ENCODE data around the gene TNIP1.

TNIP1 gene

DNA sequence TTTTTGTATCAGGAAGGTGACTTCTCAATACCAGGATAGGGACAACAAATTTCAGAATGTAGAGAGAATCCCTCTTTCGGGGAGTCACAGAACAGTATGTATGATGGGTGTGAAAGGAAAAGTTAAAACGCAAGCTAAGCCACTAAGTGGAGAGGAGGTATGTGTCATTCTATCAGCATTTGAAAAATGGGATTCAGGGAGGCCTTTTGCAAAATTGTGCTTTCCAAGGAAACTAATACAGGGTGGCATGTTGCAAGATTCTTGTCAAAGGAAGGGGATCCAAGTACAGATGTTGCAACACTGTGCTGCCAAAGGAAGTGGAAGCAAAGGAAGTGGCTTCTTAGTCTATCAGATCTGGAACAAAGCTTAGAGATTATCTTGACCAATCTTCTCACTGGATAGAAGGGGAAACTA lies 12.6 kb upstream of the TNIP1 start:
- Histone ChIP-seq H3K4me1 (ENCODE audit: control insufficient read depth, low read length) (peaks cover 42% of the 10 kb centered on the region), H3K36me3 (ENCODE audit: control insufficient read depth, low read length) (no peaks in the 10 kb centered on the region), H3K27me3 (ENCODE audit: control insufficient read depth, low read length) (no peaks in the 10 kb centered on the region; the same call in 1 of the 2 replicates), H3F3A (ENCODE audit: control insufficient read depth, insufficient read depth) (no peaks in the 10 kb centered on the region), H3K79me2 (ENCODE audit: control insufficient read depth, low read length) (no peaks in the 10 kb centered on the region), H3K9me2 (replicated peaks; ENCODE audit: control insufficient read depth, low read length) (no peaks in the 10 kb centered on the region), H3K27ac (ENCODE audit: low read depth, low read length) (no peak overlapping the region), H3K4me3 (ENCODE audit: low read length) (peak overlapping the region; percentile 34), H3K4me2 (ENCODE audit: low read length) (peak overlapping the region; percentile 52), H3K9me3 (ENCODE audit: control insufficient read depth, insufficient read depth, low read length) (no peaks in the 10 kb centered on the region), H4K20me1 (ENCODE audit: control insufficient read depth, insufficient read depth, low read depth, low read length) (no peaks in the 10 kb centered on the region)
- TF ChIP-seq, protein P1, sequence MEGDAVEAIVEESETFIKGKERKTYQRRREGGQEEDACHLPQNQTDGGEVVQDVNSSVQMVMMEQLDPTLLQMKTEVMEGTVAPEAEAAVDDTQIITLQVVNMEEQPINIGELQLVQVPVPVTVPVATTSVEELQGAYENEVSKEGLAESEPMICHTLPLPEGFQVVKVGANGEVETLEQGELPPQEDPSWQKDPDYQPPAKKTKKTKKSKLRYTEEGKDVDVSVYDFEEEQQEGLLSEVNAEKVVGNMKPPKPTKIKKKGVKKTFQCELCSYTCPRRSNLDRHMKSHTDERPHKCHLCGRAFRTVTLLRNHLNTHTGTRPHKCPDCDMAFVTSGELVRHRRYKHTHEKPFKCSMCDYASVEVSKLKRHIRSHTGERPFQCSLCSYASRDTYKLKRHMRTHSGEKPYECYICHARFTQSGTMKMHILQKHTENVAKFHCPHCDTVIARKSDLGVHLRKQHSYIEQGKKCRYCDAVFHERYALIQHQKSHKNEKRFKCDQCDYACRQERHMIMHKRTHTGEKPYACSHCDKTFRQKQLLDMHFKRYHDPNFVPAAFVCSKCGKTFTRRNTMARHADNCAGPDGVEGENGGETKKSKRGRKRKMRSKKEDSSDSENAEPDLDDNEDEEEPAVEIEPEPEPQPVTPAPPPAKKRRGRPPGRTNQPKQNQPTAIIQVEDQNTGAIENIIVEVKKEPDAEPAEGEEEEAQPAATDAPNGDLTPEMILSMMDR (IDR thresholded peaks at IDR 0.05; ENCODE audit: low read depth, low read length, poor library complexity, severe bottlenecking): no peak
- no peak for TF ChIP-seq EZH2phosphoT487 (IDR thresholded peaks at IDR 0.05; ENCODE audit: borderline replicate concordance, low read length)

DNA sequence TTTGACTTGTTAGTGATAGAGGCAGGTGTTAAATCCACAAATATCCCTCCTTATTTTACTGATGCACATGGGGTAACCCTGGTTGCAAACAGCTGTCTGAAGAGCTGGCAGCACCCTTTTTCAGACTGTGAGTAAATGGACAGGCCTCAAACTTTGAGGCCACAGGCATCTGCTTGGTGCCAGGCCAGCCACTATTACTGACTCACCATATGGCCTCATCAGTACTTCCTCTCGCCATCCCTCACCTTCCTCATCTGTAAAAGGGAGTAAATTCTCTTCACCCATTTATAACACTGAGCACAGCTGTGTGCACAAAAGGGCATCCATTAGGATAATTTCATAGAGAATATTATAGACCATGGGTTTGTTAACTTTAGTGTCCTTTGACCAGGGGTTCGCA lies 11.9 kb upstream of the TNIP1 start:
- H3K27me3 ChIP-seq (ENCODE audit: control insufficient read depth, low read length): no peaks in the 10 kb centered on the region
- H3K27ac ChIP-seq (ENCODE audit: low read depth, low read length): no peak overlapping the region
- no peaks in the 10 kb centered on the region for H3K9me3 ChIP-seq (ENCODE audit: control insufficient read depth, insufficient read depth, low read length)
- H3K4me1 ChIP-seq (ENCODE audit: control insufficient read depth, low read length): peaks cover 34% of the 10 kb centered on the region
- no peaks in the 10 kb centered on the region for H3F3A ChIP-seq (ENCODE audit: control insufficient read depth, insufficient read depth)
- H3K9me2 ChIP-seq (replicated peaks; ENCODE audit: control insufficient read depth, low read length): no peaks in the 10 kb centered on the region
- TF ChIP-seq EZH2phosphoT487 (IDR thresholded peaks at IDR 0.05; ENCODE audit: borderline replicate concordance, low read length): no peak
- TF ChIP-seq, protein P1 (IDR thresholded peaks at IDR 0.05; ENCODE audit: low read depth, low read length, poor library complexity, severe bottlenecking): no peak
- no peak overlapping the region for H3K4me3 ChIP-seq (ENCODE audit: low read length)
- no peaks in the 10 kb centered on the region for H4K20me1 ChIP-seq (ENCODE audit: control insufficient read depth, insufficient read depth, low read depth, low read length)
- no peak overlapping the region for H3K4me2 ChIP-seq (ENCODE audit: low read length)
- H3K36me3 ChIP-seq (ENCODE audit: control insufficient read depth, low read length): no peaks in the 10 kb centered on the region
- H3K79me2 ChIP-seq (ENCODE audit: control insufficient read depth, low read length): no peaks in the 10 kb centered on the region

DNA sequence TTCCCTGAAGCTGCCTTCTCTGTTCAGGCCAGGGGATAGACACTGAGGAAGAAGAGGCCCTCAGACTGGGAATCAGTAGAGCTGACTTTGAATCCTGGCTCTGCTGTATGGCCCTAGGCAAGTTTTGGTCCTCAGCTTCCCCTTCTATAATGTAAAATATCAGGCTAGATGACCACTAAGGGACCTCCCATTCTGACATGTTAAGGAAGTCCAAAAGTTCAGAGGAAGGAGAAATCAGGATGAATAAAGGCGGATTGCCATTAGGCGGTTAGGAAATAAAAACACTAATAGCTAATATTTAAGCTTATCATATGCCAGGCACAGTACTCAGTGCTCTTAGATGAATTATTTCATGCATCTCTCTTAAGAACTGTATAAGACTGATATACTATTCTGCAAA lies 8.9 kb upstream of the TNIP1 start:
- Histone ChIP-seq H3K36me3 (ENCODE audit: control insufficient read depth, low read length) (no peaks in the 10 kb centered on the region), H3K4me1 (ENCODE audit: control insufficient read depth, low read length) (peaks cover 48% of the 10 kb centered on the region), H3K4me3 (ENCODE audit: low read length) (no peak overlapping the region), H3K27me3 (ENCODE audit: control insufficient read depth, low read length) (no peaks in the 10 kb centered on the region), H3K27ac (ENCODE audit: low read depth, low read length) (no peak overlapping the region), H3K4me2 (ENCODE audit: low read length) (no peak overlapping the region), H3K9me3 (ENCODE audit: control insufficient read depth, insufficient read depth, low read length) (no peaks in the 10 kb centered on the region), H3K9me2 (replicated peaks; ENCODE audit: control insufficient read depth, low read length) (no peaks in the 10 kb centered on the region), H3F3A (ENCODE audit: control insufficient read depth, insufficient read depth) (no peaks in the 10 kb centered on the region), H4K20me1 (ENCODE audit: control insufficient read depth, insufficient read depth, low read depth, low read length) (no peaks in the 10 kb centered on the region), H3K79me2 (ENCODE audit: control insufficient read depth, low read length) (no peaks in the 10 kb centered on the region)
- no peak for TF ChIP-seq EZH2phosphoT487 (IDR thresholded peaks at IDR 0.05; ENCODE audit: borderline replicate concordance, low read length)
- TF ChIP-seq, protein P1 (IDR thresholded peaks at IDR 0.05; ENCODE audit: low read depth, low read length, poor library complexity, severe bottlenecking): no peak

DNA sequence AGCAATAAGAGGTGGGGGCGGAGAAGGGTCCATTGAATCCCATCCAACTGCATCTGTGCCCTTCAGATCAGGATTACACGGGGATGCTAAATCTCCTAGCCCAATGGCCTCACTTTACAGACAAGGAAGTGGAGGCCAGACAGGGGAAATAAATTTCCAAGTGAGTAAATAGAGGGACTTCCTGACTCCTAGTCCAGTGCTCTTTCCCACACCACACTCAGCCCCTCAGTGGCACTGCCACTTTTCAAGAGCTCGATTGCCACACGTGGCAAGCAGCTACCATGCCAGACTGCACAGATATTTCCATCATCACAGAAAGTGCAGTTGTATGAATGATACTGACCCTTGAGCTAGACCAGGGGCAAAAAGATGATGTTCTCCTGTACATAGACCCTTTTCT lies 8.2 kb upstream of the TNIP1 start:
- no peaks in the 10 kb centered on the region for H3K79me2 ChIP-seq (ENCODE audit: control insufficient read depth, low read length)
- no peak overlapping the region for H3K27ac ChIP-seq (ENCODE audit: low read depth, low read length)
- H3K9me3 ChIP-seq (ENCODE audit: control insufficient read depth, insufficient read depth, low read length): no peaks in the 10 kb centered on the region
- H3K4me1 ChIP-seq (ENCODE audit: control insufficient read depth, low read length): peaks cover 41% of the 10 kb centered on the region
- H3K27me3 ChIP-seq (ENCODE audit: control insufficient read depth, low read length): no peaks in the 10 kb centered on the region
- H3K9me2 ChIP-seq (replicated peaks; ENCODE audit: control insufficient read depth, low read length): no peaks in the 10 kb centered on the region
- H3K36me3 ChIP-seq (ENCODE audit: control insufficient read depth, low read length): no peaks in the 10 kb centered on the region
- H4K20me1 ChIP-seq (ENCODE audit: control insufficient read depth, insufficient read depth, low read depth, low read length): no peaks in the 10 kb centered on the region
- H3K4me2 ChIP-seq (ENCODE audit: low read length): no peak overlapping the region
- H3F3A ChIP-seq (ENCODE audit: control insufficient read depth, insufficient read depth): no peaks in the 10 kb centered on the region
- H3K4me3 ChIP-seq (ENCODE audit: low read length): no peak overlapping the region
- no peak for TF ChIP-seq EZH2phosphoT487 (IDR thresholded peaks at IDR 0.05; ENCODE audit: borderline replicate concordance, low read length)
- TF ChIP-seq, protein P1 (IDR thresholded peaks at IDR 0.05; ENCODE audit: low read depth, low read length, poor library complexity, severe bottlenecking): no peak

All from DOHH2 (cell line).